ENCODE measurements around the gene PCDHA2.
"Not testable (repeated sequence)": the region's sequence is repeated elsewhere in the genome, so short reads cannot be mapped to it uniquely, and the experiment has no call there.

The PCDHA2 gene

DNA sequence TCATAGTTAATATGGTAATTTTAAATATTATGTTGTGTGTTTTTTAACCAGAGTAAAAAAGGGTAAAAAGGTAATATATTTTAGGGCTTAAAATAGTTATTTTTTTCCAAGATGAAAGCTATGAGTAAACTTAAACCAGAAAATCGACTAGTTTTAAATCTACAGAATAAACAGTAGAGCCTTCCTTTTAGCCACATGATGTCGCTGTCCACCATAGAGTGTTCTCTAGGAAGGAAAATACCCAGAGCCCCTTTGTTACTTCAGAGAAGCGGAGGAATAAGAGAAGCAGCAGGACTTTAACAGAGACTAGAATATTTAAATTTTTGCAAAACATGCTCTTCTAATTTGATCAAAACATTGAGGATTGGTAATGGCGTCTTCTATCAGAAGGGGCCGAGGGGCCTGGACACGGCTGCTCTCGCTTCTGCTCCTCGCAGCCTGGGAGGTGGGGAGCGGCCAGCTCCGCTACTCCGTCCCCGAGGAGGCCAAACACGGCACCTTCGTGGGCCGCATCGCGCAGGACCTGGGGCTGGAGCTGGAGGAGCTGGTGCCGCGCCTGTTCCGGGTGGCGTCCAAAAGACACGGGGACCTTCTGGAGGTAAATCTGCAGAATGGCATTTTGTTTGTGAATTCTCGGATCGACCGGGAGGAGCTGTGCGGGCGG, at the start of gene PCDHA2:
Gene PCDHA2 (plus strand): TSS at position 258 of the 664 bp plus-strand sequence.
- no peak for DNase-seq

DNA sequence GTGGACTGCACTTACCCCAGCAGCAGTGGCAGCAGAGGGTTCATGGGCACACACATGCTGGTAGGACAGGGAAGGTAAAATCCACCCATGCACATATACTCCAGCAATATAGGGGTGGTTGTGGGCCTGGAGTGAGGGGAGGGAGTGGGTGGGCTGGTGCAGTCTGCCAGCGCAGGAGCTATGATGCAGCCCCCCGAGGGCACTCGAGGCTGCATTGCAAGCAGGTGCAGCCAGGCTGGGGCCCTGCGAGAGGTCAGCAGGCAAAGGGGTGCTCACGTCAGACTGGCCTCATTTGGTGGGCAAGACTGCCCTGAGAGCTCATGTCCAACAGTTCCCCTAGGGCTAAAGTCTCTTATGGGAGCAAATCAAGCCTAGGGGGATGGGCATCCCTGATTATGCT, 41.1 kb upstream of the PCDHA2 start:
- no peak for DNase-seq

DNA sequence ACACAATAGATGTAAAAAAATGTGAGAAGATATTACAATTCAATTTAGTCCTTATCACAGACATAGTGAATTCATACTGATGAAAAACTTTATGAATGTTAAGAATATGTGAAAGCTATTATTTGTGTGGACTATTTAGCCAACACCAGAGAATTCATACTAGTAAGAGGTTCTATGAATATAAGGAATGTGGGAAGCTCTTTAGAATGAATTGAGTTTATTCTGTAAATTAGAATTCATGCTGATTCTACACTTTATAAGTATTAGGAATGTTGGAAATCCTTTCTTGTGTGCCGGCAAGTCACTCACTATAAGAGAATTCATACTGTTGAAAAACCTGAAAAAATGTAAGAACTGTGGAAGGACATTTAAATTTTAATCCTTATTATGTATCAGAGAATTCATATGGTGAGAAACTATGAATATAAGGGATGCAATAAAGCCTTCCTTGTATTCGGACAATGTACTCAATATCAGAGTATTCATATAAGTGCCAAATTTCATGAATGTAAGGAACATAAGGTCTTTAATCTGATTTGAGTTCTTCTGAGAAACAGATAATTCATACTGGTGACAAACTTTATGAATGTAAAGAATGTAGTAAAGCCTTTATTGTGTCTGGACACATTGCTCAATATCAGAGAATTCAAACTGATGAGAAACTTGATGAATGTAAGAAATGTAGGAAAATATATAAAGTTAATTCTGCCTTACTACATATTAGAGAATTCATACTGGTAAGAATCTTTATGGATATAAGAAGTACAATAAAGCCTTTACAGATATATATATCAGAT, 30.3 kb upstream of the PCDHA2 start:
- no peak for DNase-seq

DNA sequence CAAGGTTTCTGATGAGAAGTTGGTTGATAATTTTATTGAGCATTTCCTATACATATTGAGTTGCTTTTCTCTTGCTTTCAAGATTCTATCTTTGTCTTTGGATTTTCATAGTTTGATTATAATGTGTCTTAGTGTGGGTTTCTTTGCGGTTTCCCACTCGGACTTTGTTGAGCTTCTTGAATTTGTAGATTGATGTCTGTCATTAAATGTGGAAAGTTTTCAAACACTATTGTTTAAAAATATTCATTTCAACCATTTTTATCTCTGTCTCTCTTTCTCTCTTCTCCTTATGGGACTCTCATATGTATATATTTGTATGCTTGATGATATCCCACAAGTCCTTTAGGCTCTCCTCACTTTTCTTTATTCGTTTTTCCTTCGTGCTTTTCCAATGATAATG, 27.2 kb upstream of the PCDHA2 start:
- DNase-seq, result no peak

DNA sequence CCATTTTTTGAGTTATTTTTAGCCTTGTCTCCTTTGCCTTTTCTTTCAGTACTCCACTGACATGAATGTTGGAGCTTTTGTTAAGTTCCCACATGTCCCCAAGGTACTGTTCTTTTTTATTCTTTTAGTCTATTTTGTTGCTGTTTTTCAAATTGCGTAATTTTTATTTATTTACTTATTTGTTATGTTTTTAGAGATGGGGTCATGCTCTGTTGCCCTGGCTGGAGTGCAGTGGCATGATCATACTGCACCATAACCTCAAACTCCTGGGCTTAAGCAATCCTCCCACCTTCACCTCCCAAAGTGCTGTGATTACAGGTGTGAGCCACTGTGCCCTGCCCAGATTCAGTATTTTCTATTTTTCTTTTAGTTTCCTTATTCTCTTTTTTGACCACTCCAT, 14.1 kb upstream of the PCDHA2 start:
- DNase-seq, result no peak

DNA sequence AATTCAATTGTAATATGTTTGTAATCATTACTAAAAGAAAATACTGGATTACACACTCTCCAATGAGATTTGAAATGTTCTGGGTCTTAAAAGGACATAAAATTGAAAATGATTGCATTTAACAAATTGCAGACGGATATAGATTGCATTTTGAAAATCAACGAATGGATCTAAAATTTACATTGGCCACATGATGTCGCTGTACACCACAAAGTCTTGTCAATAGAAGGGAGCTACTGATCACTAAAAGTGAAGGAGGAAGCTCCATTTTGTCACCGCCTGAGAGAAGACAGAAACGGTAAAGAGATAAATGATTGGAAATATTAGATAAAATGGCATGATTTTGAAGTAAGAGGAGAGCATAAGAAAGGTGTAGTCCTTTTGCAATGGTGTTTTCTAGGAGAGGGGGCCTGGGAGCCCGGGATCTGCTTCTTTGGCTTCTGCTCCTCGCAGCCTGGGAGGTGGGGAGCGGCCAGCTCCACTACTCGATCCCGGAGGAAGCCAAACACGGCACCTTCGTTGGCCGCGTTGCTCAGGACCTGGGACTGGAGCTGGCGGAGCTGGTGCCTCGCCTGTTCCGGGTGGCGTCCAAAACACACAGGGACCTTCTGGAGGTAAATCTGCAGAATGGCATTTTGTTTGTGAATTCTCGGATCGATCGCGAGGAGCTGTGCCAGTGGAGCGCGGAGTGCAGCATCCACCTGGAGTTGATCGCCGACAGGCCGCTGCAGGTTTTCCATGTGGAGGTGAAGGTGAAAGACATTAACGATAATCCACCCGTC, 8.6 kb upstream of the PCDHA2 start, which contains the start of gene PCDHA1:
Gene PCDHA1 (plus strand): TSS at position 236 of the 782 bp plus-strand sequence.
- peak; percentile 47 for DNase-seq

DNA sequence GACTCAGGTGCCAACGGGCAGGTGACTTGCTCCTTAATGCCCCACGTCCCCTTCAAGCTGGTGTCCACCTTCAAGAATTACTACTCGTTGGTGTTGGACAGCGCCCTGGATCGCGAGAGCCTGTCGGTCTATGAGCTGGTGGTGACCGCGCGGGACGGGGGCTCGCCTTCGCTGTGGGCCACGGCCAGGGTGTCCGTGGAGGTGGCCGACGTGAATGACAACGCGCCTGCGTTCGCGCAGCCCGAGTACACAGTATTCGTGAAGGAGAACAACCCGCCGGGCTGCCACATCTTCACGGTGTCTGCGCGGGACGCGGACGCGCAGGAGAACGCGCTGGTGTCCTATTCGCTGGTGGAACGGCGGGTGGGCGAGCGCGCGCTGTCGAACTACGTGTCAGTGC, 7.2 kb upstream of the PCDHA2 start:
- not testable (repeated sequence) for DNase-seq

DNA sequence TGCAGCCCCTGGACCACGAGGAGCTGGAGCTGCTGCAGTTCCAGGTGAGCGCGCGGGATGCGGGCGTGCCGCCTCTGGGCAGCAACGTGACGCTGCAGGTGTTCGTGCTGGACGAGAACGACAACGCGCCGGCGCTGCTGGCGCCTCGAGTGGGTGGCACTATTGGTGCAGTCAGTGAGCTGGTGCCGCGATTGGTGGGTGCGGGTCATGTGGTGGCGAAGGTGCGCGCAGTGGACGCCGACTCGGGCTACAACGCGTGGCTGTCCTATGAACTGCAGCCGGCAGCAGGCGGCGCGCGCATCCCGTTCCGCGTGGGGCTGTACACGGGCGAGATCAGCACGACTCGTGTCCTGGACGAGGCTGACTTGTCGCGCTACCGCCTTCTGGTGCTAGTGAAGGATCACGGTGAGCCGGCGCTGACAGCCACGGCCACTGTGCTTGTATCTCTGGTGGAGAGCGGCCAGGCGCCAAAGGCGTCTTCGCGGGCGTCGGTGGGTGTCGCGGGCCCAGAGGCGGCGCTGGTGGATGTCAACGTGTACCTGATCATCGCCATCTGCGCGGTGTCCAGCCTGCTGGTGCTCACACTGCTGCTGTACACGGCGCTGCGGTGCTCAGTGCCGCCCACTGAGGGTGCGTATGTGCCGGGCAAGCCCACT, 6.7 kb upstream of the PCDHA2 start:
- DNase-seq, result not testable (repeated sequence)

DNA sequence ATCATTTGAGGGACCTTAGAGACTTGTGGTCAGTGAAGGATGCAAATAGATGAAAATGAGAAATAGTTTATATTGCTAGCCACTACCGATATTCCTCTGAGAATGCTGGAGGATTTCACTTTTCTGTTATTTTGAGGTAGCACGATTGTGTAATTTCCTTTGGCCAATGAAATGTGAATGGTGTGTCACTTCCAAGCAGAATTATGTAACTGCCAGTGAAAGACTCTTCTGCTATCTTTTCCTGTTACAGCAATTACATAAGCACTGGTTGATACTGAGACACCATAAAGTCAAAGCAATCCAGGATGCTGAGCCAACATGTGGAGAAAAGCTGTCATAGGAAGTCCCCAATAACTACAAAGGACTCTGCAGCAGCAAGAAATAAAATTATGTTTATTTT, 3.6 kb upstream of the PCDHA2 start:
- DNase-seq, result no peak

DNA sequence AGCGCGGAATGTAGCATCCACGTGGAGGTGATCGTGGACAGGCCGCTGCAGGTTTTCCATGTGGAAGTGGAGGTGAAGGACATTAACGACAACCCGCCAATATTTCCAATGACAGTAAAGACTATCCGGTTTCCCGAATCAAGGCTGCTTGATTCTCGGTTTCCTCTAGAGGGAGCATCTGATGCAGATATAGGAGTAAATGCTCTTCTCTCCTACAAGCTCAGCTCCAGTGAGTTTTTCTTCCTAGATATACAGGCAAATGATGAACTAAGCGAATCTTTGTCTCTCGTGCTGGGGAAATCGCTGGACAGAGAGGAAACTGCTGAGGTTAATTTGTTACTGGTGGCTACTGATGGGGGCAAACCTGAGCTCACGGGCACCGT, 598 bp downstream of the PCDHA2 start:
- DNase-seq, result no peak

DNA sequence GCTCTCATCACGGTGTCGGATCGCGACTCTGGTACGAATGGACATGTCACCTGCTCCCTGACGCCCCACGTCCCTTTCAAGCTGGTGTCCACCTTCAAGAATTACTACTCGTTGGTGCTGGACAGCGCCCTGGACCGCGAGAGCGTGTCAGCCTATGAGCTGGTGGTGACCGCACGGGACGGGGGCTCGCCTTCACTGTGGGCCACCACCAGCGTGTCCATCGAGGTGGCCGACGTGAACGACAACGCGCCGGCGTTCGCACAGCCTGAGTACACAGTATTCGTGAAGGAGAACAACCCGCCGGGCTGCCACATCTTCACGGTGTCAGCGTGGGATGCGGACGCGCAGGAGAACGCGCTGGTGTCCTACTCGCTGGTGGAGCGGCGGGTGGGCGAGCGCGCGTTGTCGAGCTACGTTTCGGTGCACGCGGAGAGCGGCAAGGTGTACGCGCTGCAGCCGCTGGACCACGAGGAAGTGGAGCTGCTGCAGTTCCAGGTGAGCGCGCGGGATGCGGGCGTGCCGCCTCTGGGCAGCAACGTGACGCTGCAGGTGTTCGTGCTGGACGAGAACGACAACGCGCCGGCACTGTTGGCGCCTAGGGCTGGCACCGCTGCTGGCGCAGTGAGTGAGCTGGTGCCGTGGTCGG, 1.5 kb downstream of the PCDHA2 start:
- not testable (repeated sequence) for DNase-seq

DNA sequence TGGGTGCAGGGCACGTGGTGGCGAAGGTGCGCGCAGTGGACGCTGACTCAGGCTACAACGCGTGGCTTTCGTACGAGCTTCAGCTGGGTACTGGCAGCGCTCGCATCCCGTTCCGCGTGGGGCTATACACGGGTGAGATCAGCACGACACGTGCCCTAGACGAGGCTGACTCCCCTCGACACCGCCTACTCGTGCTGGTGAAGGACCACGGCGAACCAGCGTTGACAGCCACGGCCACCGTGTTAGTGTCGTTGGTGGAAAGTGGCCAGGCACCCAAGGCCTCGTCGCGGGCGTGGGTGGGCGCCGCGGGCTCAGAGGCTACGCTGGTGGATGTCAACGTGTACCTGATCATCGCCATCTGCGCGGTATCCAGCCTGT, 2.1 kb downstream of the PCDHA2 start:
- DNase-seq, result no peak

DNA sequence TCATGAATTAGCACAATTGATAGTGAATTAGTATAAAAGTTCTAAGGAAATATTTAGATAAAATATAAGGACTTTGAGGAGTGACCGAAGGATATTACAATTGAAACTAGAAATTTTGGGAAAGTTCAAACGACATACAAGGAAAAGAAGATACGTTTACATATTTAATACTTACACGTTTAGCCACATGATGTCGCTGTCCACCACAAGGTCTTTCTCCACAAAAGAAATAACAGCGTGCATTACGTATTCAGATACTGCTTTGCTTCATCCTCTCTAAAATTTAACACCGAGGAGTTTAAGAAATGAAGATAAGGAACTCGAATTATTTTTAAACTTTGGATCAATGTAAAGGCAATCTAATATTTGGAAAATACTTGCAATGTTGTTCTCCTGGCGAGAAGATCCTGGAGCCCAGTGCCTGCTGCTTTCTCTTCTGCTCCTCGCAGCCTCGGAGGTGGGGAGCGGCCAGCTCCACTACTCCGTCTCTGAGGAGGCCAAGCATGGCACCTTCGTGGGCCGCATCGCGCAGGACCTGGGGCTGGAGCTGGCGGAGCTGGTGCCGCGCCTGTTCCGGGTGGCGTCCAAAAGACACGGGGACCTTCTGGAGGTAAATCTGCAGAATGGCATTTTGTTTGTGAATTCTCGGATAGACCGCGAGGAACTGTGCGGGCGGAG, 6.3 kb downstream of the PCDHA2 start, which contains the start of gene PCDHA3:
Gene PCDHA3 (plus strand): TSS at position 242 of the 678 bp plus-strand sequence.
- DNase-seq, result peak; percentile 16

DNA sequence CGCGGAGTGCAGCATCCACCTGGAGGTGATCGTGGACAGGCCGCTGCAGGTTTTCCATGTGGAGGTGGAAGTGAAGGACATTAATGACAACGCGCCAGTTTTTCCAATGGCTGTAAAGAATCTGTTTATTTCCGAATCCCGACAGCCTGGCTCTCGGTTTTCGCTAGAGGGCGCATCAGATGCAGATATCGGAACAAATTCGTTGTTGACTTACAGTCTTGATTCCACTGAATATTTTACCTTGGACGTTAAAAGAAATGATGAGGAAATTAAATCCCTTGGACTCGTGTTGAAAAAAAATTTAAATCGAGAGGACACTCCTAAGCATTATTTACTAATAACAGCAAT, 6.8 kb downstream of the PCDHA2 start:
- no peak for DNase-seq

DNA sequence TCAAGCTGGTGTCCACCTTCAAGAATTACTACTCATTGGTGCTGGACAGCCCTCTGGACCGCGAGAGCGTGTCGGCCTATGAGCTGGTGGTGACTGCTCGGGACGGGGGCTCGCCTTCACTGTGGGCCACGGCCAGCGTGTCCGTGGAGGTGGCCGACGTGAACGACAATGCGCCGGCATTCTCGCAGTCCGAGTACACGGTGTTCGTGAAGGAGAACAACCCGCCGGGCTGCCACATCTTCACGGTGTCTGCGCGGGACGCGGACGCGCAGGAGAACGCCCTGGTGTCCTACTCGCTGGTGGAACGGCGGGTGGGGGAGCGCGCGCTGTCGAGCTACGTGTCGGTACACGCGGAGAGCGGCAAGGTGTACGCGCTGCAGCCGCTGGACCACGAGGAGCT, 7.7 kb downstream of the PCDHA2 start:
- not testable (repeated sequence) for DNase-seq

DNA sequence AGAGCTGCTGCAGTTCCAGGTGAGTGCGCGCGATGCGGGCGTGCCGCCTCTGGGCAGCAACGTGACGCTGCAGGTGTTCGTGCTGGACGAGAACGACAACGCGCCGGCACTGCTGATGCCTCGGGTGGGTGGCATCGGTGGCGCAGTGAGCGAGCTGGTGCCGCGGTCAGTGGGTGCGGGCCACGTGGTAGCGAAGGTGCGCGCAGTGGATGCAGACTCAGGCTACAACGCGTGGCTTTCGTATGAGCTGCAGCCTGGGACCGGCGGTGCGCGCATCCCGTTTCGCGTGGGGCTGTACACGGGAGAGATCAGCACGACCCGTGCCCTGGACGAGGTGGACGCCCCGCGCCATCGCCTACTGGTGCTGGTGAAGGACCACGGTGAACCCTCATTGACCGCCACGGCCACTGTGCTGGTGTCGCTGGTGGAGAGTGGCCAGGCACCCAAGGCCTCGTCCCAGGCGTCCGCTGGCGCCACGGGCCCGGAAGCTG, 8.2 kb downstream of the PCDHA2 start:
- no peak for DNase-seq

DNA sequence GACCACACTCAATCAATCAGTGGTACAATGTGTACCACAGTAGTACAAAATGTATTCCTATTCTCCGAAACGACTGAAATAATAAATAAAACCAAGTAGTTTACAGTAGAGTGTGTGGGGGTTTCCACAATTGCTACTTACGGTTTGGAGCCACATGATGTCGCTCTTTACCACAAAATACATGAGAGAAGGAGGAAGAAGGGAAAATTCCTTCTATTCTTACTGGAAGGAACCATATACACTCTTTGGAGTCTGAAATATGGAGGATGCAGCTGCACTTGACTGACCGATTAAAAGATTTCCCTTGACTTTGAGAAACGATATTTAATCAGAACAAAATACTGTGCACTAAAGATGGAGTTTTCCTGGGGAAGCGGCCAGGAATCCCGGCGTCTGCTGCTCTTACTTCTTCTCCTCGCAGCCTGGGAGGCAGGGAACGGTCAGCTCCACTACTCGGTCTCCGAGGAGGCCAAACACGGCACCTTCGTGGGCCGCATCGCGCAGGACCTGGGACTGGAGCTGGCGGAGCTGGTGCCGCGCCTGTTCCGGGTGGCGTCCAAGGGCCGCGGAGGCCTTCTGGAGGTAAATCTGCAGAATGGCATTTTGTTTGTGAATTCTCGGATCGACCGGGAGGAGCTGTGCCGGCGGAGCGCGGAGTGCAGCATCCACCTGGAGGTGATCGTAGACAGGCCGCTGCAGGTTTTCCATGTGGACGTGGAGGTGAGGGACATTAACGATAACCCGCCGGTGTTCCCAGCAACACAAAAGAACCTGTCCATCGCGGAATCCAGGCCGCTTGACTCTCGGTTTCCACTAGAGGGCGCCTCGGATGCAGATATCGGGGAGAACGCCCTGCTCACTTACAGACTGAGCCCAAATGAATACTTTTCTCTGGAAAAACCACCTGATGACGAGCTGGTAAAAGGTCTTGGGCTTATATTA, 12.5 kb downstream of the PCDHA2 start, which contains the start of gene PCDHA4:
Gene PCDHA4 (plus strand): TSS at position 235 of the 942 bp plus-strand sequence.
- no peak for DNase-seq

DNA sequence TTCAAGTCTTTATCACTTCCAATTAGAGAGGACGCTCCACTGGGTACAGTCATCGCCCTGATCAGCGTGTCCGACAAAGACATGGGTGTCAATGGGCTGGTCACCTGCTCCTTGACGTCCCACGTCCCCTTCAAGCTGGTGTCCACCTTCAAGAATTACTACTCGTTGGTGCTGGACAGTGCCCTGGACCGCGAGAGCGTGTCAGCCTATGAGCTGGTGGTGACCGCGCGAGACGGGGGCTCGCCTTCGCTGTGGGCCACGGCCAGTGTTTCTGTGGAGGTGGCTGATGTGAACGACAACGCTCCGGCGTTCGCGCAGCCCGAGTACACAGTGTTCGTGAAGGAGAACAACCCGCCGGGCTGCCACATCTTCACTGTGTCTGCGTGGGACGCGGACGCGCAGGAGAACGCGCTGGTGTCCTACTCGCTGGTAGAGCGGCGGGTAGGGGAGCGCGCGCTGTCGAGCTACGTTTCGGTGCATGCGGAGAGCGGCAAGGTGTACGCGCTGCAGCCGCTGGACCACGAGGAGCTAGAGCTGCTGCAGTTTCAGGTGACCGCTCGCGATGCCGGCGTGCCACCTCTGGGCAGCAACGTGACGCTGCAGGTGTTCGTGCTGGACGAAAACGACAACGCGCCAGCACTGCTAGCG, 13.7 kb downstream of the PCDHA2 start:
- not testable (repeated sequence) for DNase-seq

DNA sequence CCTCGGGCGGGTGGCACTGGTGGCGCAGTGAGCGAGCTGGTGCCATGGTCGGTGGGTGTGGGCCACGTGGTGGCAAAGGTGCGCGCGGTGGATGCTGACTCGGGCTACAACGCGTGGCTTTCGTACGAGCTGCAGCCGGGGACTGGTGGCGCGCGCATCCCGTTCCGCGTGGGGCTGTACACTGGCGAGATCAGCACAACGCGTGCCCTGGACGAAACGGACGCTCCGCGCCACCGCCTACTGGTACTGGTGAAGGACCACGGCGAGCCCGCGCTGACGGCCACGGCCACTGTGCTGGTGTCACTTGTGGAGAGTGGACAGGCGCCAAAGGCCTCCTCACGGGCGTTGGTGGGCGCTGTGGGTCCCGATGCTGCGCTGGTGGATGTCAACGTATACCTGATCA, 14.2 kb downstream of the PCDHA2 start:
- no peak for DNase-seq

Data from NCI-H1694 treated with DMSO at 0.1 percent for 48 hours (cell line).